ENCODE data around the gene WAPL.

DNA sequence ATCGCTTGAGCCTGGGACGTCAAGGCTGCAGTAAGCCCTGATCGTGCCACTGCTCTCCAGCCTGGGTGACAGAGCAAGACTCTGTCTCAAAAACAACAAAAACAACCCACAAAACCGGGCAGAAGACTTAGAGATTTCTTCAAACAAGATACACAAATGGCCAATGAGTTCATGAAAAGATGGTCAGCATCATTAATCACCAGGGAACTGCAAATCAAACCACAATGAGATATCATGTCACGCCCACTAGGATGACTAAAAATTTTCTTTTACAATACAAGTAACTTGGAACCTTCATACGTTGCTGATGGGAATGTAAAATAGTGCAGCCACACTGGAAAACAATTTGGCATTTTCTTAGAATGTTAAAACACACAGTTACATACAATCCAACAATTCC is 77.7 kb downstream of the WAPL start:
- TF ChIP-seq, protein P1, sequence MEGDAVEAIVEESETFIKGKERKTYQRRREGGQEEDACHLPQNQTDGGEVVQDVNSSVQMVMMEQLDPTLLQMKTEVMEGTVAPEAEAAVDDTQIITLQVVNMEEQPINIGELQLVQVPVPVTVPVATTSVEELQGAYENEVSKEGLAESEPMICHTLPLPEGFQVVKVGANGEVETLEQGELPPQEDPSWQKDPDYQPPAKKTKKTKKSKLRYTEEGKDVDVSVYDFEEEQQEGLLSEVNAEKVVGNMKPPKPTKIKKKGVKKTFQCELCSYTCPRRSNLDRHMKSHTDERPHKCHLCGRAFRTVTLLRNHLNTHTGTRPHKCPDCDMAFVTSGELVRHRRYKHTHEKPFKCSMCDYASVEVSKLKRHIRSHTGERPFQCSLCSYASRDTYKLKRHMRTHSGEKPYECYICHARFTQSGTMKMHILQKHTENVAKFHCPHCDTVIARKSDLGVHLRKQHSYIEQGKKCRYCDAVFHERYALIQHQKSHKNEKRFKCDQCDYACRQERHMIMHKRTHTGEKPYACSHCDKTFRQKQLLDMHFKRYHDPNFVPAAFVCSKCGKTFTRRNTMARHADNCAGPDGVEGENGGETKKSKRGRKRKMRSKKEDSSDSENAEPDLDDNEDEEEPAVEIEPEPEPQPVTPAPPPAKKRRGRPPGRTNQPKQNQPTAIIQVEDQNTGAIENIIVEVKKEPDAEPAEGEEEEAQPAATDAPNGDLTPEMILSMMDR (IDR thresholded peaks at IDR 0.05; ENCODE audit: low read length) = no peak
- TF ChIP-seq EZH2 (optimal IDR thresholded peaks at IDR 0.05; ENCODE audit: low read depth, low read length) = no peak
- no peak for TF ChIP-seq EZH2phosphoT487 (IDR thresholded peaks at IDR 0.05; ENCODE audit: low read length)

All from MM.1S (cell line).